Spleen (tissue), 7 donors: ENCODE results near the gene AKT3.

Source experiments
- CTCF ChIP-seq, 11 experiments: fragments of 200-600 bp in 7 of 11; fragments of 450-650 bp in 4 of 11; sonication (generic) in 4 of 11; IDR thresholded peaks in 8 of 11; conservative IDR thresholded peaks in 3 of 11; 1 replicate in 7 of 11; 2 replicates in 4 of 11; pipeline versions ENCODE4 v1.4.0 to v1.8.0; 2016 to 2021; ENCODE audit warnings: antibody characterized with exemption in 11 of 11, inconsistent platforms in 4 of 11, mild to moderate bottlenecking in 1 of 11
- POLR2A ChIP-seq, 3 donors: fragments of 450-650 bp; IDR thresholded peaks; one replicate each; pipeline ENCODE4 v1.5.1; 2017; ENCODE audit warnings: antibody characterized with exemption in 3 of 3, mild to moderate bottlenecking in 1 of 3
- donor health status: DM: no; HTN: no; CAD: no; lungs with moderate emphysema.
- donor health status: DM: no; HTN: no; CAD: no.
- donor health status: DM: no; HTN: no; CAD: no.

- no peak for TF ChIP-seq POLR2A (IDR thresholded peaks at IDR 0.05)
- no peak for TF ChIP-seq CTCF (IDR thresholded peaks at IDR 0.05 in 8 of 11, conservative IDR thresholded peaks at IDR 0.05 in 3 of 11)
These were observed 204.8 kb downstream of the AKT3 start for GRCh38 chr1:243645281-243645680.
